HG03457 (cell line): Measurements from ENCODE around the gene CIC.

Experiments used
- ATAC-seq: cut with Tn5 transposase; IDR thresholded peaks from one replicate; pipeline ENCODE4 v1.9.1; 2021; ENCODE audit warnings: moderate number of reproducible peaks; ENCODE audit not compliant: unreplicated experiment

Gene CIC

GRCh38 chr19:42286349-42287016 lies 17.4 kb downstream of the CIC start:
- no peak for ATAC-seq

- ATAC-seq, result no peak
Measured at GRCh38 chr19:42287017-42287826, 18.2 kb downstream of the CIC start.

- no peak for ATAC-seq
Measured at GRCh38 chr19:42287827-42288107, 18.7 kb downstream of the CIC start.

GRCh38 chr19:42288387-42288786 lies 19.3 kb downstream of the CIC start:
- no peak for ATAC-seq

GRCh38 chr19:42288881-42289555 lies 20.0 kb downstream of the CIC start:
- ATAC-seq, result no peak

GRCh38 chr19:42289556-42290041 lies 20.5 kb downstream of the CIC start:
- no peak for ATAC-seq

- ATAC-seq, result no peak
Measured at GRCh38 chr19:42290136-42290522, 21.1 kb downstream of the CIC start.

- no peak for ATAC-seq
Measured at GRCh38 chr19:42290523-42291434, 21.7 kb downstream of the CIC start.

GRCh38 chr19:42291435-42291810 lies 22.4 kb downstream of the CIC start:
- no peak for ATAC-seq

GRCh38 chr19:42292042-42292960 lies 23.2 kb downstream of the CIC start:
- ATAC-seq, result no peak

- no peak for ATAC-seq
Measured at GRCh38 chr19:42292963-42293362, 23.9 kb downstream of the CIC start.

- no peak for ATAC-seq
Measured at GRCh38 chr19:42293540-42293939, 24.5 kb downstream of the CIC start.

GRCh38 chr19:42293948-42294347 lies 24.9 kb downstream of the CIC start:
- no peak for ATAC-seq

- no peak for ATAC-seq
Measured at GRCh38 chr19:42294471-42295137, 25.6 kb downstream of the CIC start.

- ATAC-seq, result no peak
Measured at GRCh38 chr19:42295342-42295741, 26.3 kb downstream of the CIC start.

- no peak for ATAC-seq
Measured at GRCh38 chr19:42295831-42296525, 26.9 kb downstream of the CIC start.

GRCh38 chr19:42297039-42297438 lies 28.0 kb downstream of the CIC start:
- no peak for ATAC-seq

- no peak for ATAC-seq
Measured at GRCh38 chr19:42301646-42302203, 32.7 kb downstream of the CIC start, which contains the start of gene PRR19. Gene PRR19, plus strand, starts transcription at chr19:42302132. Its CDS starts 7,453 bp downstream, at chr19:42309585.
